Urinary bladder (tissue), 4 donors: ENCODE results near the gene BCLAF1. TPM values are rescaled to one million over a fixed set of nuclear protein-coding genes. Genes with fewer than 3 reads are reported as not detected.
"Not testable (repeated sequence)": the region's sequence is repeated elsewhere in the genome, so short reads cannot be mapped to it uniquely, and the experiment has no call there.

Experiments used
- DNase-seq: peaks from one replicate; pipeline ENCODE4 v3.0.0-alpha.2; 2015; ENCODE audit errors: extremely low spot score
- H3K27ac ChIP-seq: one replicate; pipeline ENCODE4 v1.5.1; 2013; ENCODE audit warnings: low read depth, mild to moderate bottlenecking, moderate library complexity
- H3K36me3 ChIP-seq: one replicate; pipeline ENCODE4 v1.6.1; 2013; ENCODE audit warnings: mild to moderate bottlenecking, moderate library complexity; ENCODE audit not compliant: insufficient read depth
- H3K4me1 ChIP-seq: one replicate; pipeline ENCODE4 v1.6.1; 2013; ENCODE audit warnings: mild to moderate bottlenecking, moderate library complexity; ENCODE audit not compliant: insufficient read depth
- H3K4me3 ChIP-seq: one replicate; pipeline ENCODE4 v1.5.1; 2013; ENCODE audit warnings: low read depth, low read length
- WGBS: extraction: QIAGEN DNeasy Blood & Tissue Kit; methylation state at CpG from one replicate; pipeline ENCODE4 v1.1.7; 2013; 5-methylcytosine and 5-hydroxymethylcytosine counted together
- polyA plus RNA-seq: library from polyadenylated mRNA; stranded (reverse); fragments of 200-250 nt; gene quantifications from one replicate; pipeline ENCODE4 v1.2.3, GENCODE V29; 2013
- total RNA-seq: library from RNA; depleted of rRNA; stranded (reverse); fragments of >200 nt; gene quantifications from one replicate; pipeline ENCODE4 v1.2.3, GENCODE V29; 2014
- donor health status: healthy with polysubstance abuse.
- donor health status: healthy.

Gene BCLAF1
- total and polyA plus RNA-seq, 2 donors: 39.2 to 253 TPM

DNA sequence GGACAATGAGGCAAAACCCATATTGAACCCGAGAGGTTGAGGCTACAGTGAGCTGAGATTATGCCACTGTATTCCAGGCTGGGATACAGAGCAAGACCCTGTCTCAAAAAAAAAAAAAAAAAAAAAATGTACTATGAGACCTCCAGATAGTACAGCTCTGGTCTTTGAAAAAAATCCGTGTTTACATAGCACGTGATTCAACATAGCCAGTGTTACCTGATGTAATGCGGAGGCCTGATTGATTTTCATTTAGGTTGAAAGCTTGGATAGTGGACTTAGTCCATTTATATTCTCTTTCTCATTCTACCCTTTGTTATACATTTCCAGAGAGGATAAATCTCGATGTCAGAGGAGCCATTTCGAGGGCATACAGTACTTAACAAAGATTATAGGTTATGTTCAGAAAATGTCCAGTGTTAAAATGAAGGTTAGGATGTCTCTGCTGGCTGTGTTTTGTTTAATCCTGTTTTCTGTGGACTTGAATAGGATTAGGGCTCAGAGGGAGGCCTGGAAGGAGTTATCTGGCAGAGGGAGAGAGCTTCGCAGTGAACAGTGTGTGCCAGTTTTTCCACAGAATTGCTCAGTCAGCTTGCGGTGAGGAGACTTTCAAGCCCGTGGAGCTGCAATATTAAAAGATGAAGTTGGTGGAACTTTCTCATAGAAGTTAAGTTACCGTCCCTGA is 33.9 kb upstream of the BCLAF1 start:
- Histone ChIP-seq H3K36me3 (peaks cover 1% of the 10 kb centered on the region), H3K4me3 (no peak overlapping the region), H3K4me1 (no peaks in the 10 kb centered on the region), H3K27ac (no peak overlapping the region)
- DNase-seq: no peak
- 55% methylated on average over 10 of the region's 10 CpGs for WGBS

DNA sequence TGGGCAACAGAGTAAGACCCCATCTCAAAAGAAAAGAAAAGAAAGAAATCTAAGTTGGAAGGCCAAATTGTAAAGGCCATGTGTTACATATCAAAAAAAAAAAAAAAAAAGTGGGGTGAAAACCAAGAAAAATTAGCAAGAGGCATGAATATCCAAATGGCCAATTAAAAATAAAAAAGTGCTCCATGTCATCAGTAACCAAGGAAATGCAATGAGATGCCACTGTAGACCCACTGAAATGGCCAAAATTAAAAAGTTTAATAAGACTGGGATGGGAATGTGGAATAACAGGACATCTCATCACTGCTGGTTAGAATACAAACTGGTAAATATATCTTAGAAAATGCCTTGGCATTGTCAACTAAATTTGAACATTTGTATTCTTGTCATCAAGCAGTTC is 30.1 kb upstream of the BCLAF1 start:
- Histone ChIP-seq H3K36me3 (peaks cover 1% of the 10 kb centered on the region), H3K4me3 (no peak overlapping the region), H3K27ac (no peak overlapping the region), H3K4me1 (no peaks in the 10 kb centered on the region)
- no peak for DNase-seq

DNA sequence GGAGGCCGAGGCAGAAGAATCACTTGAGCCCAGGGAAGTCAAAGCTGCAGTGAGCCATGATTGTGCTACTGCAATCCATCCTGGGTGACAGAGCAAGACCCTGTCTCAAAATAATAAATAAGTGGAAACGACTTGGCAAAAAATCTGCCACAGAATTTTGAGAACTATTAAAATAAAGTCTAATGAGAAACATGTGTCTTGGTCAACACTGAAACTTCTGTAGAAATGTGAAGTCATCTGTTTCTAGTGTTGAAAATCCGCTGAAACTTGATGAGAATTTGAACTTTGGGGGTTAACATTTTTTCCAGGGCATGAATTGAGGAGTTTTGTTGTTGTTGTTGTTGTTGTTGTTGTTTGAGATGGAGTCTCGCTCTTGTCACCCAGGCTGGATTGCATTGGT is 29.0 kb upstream of the BCLAF1 start:
- Histone ChIP-seq H3K4me3 (no peak overlapping the region), H3K4me1 (no peaks in the 10 kb centered on the region), H3K27ac (no peak overlapping the region), H3K36me3 (no peaks in the 10 kb centered on the region)
- no peak for DNase-seq
- WGBS: 69% methylated on average over 4 of the region's 4 CpGs

DNA sequence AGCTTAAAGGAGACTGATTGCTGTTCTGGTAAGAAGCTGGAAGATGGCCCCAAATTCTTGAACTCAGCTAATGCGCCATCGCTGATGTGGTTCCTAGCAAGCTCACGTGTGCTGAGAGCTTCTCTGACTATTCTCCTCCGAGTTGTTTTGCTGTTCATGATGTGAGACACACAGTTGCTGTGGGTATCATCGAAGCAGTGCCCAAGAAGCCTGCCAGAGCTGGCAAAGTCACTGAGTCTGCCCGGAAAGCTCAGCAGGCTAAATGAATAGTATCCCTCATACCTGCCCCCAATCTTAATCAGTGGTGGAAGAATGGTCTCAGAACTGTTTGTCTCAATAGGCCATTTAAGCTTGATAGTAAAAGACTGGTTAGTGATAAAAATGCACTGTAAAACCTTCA is 28.3 kb upstream of the BCLAF1 start:
- H3K4me1 ChIP-seq: no peaks in the 10 kb centered on the region
- no peak for DNase-seq
- no peak overlapping the region for H3K4me3 ChIP-seq
- 71% methylated on average over 6 of the region's 6 CpGs for WGBS
- no peaks in the 10 kb centered on the region for H3K36me3 ChIP-seq
- no peak overlapping the region for H3K27ac ChIP-seq

DNA sequence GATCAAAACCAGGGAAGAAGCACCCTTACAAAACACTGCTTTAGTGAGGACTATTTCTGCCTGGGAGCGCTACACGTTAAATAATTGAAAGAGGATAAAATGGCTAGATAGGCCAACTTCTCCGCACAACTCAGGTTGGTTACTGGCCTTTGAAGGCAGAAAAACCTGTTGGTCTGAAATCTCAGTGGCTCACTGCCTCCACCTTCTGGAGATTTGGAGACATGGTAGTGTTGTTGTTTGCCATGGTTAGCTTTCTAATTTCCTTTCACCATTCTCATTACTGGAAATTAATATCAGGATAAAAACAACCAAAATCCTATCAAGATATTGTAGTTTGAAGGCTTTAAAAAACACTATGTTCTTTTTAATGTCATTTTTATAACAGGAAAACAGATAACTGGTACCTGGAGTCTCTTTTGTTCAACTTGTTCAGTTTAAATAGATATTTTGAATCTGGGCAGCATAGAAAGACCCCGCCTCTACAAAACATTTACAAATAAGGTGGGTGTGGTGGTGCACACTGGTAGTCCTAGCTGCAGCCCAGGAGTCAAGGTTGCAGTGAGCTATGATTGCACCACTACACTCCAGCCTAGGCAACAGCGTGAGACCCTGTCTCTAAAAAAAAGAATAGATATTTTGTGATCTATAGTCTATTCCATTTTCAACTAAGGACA is 27.5 kb upstream of the BCLAF1 start:
- 45% methylated on average over 5 of the region's 5 CpGs for WGBS
- Histone ChIP-seq H3K27ac (no peak overlapping the region), H3K4me1 (no peaks in the 10 kb centered on the region), H3K4me3 (no peak overlapping the region), H3K36me3 (no peaks in the 10 kb centered on the region)
- DNase-seq: peak; percentile 67

DNA sequence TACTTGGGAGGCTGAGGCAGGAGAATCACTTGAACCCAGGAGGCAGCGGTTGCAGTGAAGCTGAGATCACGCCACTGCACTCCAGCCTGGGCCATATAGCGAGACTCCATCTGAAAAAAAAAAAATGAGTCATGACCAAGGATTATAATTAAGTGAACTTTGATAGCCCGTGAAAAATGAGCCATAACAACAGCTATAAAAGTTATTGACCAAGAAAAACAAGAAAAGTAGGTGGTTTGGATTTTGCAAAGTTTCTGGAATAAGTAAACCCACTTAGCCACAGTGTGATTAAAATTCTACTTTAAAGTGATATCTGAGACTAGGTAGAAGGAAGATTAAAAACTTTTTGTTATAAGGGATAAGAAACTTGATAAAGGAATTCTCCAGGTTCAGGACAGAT is 25.9 kb upstream of the BCLAF1 start:
- H3K27ac ChIP-seq: no peak overlapping the region
- no peak overlapping the region for H3K4me3 ChIP-seq
- 92% methylated on average over 4 of the region's 4 CpGs for WGBS
- DNase-seq: no peak
- no peaks in the 10 kb centered on the region for H3K4me1 ChIP-seq
- no peaks in the 10 kb centered on the region for H3K36me3 ChIP-seq

DNA sequence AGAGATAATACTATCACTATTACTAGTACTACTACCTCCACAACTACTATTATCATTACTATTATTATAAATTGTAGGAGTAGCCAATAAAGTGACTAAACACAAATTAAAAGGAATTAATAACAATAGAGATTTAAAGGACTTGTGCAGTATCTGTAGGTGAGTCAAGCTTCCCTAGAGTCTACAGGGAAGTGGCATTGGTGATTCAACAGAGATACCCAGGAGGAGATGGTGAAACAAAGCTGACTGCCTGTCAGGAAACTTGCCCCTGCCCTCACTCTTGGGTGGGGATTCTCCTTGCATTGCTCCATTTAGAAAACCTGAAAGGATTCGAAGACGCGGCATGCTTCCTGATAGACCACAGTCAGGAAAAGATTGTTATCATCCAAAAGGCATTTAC is 23.3 kb upstream of the BCLAF1 start:
- no peaks in the 10 kb centered on the region for H3K36me3 ChIP-seq
- H3K27ac ChIP-seq: no peak overlapping the region
- DNase-seq: no peak
- no peak overlapping the region for H3K4me3 ChIP-seq
- WGBS: 87% methylated on average over 3 of the region's 3 CpGs
- H3K4me1 ChIP-seq: no peaks in the 10 kb centered on the region

DNA sequence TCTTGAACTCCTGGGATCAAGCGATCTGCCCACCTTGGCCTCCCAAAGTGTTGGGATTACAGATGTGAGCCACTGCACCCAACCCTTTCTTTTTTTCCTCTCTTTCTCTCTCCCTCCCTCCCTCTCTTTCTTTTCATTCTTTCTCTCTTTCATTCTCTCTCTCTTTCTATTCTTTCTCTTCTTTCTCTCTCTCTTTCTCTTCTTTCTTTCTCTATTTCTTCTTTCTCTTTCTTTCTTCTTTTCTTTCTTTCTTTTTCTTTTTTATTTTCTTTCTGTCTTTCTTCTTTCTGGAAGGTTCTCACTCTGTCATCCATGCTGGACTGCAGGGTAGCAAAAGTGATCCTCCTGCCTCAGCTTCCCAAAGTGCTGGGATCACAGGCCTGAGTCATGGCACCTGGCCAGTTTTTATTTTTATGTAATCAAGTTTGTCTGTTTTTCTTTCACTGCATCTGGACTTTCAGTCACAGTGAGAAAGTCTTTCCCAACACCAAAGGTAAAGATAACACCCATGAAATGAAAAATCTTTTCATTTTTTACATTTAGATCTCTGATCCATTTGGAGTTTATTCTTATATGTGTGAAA is 20.2 kb upstream of the BCLAF1 start:
- Histone ChIP-seq H3K27ac (no peak overlapping the region), H3K36me3 (no peaks in the 10 kb centered on the region), H3K4me1 (no peaks in the 10 kb centered on the region), H3K4me3 (no peak overlapping the region)
- WGBS: 98% methylated on average over 1 of the region's 1 CpG
- DNase-seq: no peak

DNA sequence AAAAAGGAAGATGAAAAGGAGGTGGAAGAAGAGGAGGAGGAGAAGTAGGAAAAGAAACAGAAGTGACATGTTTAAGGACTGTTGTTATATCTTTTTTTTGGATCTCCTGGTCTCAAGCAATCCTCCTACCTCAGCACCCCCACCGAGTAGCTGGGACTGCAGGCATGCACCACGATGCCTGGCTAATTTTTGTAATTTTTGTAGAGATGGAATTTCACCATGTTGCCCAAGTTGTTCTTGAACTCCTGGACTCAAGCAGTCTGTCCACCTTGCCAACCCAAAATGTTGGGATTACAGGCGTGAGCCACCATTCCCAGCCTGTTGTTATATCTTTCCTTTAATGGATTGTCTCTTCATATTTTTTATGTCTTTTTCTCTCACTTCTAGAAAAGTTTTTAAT is 19.5 kb upstream of the BCLAF1 start:
- Histone ChIP-seq H3K27ac (no peak overlapping the region), H3K4me1 (no peaks in the 10 kb centered on the region), H3K36me3 (no peaks in the 10 kb centered on the region), H3K4me3 (no peak overlapping the region)
- WGBS: 83% methylated on average over 3 of the region's 3 CpGs
- no peak for DNase-seq

DNA sequence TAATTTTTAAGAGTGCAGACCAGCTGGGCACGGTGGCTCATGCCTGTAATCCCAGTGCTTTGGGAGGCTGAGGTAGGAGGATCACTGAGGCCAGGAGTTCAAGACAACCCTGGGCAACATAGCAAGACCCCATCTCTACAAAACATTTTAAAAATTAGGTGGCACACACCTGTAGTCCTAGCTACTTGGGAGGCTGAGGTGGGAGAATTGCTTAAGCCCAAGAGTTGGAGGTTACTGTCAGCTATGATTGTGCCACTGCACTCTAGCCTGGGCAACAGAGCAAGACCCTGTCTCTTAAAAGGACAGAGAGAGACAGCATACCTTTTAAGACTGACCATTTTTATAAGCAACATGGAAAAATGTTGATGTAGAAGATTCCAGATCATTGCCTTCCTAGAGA is 18.8 kb upstream of the BCLAF1 start:
- not testable (repeated sequence) for H3K4me1 ChIP-seq, H3K4me3 ChIP-seq, H3K36me3 ChIP-seq, DNase-seq, H3K27ac ChIP-seq
- 83% methylated on average over 1 of the region's 1 CpG for WGBS

DNA sequence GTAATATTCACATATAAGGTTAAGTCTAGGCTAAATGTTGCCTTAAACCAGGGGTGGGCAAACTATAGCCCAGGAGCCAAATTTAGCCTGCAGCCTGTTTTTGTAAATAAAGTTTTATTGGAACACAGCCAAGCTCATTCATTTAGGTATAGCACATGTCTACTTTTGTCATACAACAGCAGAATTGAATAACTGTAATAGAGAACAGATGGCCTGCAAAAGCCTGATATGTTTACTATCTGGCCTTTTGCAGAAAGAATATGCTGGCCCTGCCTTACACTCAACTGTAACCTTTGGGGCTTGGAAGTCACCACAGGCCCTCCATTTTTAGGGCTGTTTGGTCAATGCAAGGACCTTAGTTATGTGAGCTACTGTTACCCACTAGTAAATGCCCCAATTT is 17.7 kb upstream of the BCLAF1 start:
- Histone ChIP-seq H3K27ac (no peak overlapping the region), H3K4me1 (no peaks in the 10 kb centered on the region), H3K36me3 (no peaks in the 10 kb centered on the region), H3K4me3 (no peak overlapping the region)
- no peak for DNase-seq

DNA sequence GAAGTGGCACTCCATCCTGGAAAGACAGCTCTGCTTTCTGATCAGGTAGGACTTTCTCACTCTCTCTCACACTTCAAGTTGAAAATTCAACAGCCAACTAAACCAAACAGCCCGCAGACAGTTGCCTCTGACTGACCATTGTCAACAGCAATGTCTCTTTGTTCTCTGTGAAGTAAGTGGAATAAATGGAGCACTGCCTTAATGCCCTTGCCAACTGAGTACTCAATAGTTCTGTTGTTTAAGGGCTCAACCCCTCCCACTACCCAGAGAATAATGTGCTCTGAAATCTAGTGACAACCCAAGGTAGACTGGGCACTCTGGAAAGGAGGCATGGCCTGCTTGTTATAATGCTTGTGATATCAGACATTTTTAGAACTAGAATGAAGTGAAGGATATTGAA is 16.8 kb upstream of the BCLAF1 start:
- H3K4me1 ChIP-seq: no peaks in the 10 kb centered on the region
- no peak overlapping the region for H3K4me3 ChIP-seq
- 84% methylated on average over 1 of the region's 1 CpG for WGBS
- no peak overlapping the region for H3K27ac ChIP-seq
- no peaks in the 10 kb centered on the region for H3K36me3 ChIP-seq
- DNase-seq: no peak

DNA sequence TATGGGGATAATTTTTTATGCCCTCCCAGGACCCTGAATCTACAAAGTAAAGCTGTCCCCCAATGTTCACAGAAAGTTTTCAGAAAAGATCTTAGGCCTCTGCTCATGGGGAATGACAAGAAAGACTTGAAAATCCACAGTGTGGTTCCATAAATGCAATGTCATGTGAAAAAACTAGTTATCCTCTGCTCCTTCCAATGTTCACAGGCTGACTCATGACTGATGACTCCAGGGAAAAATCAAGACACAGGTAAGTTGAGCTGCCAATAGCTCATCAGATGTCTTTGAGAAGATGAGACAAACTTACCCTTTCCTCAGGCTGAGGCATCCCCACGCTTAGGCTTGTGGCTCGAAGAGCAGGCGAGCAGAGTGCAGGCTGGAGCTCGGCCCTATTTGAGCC is 14.8 kb upstream of the BCLAF1 start:
- 95% methylated on average over 4 of the region's 4 CpGs for WGBS
- no peak for DNase-seq
- H3K27ac ChIP-seq: no peak overlapping the region
- no peaks in the 10 kb centered on the region for H3K36me3 ChIP-seq
- H3K4me3 ChIP-seq: no peak overlapping the region
- H3K4me1 ChIP-seq: no peaks in the 10 kb centered on the region

DNA sequence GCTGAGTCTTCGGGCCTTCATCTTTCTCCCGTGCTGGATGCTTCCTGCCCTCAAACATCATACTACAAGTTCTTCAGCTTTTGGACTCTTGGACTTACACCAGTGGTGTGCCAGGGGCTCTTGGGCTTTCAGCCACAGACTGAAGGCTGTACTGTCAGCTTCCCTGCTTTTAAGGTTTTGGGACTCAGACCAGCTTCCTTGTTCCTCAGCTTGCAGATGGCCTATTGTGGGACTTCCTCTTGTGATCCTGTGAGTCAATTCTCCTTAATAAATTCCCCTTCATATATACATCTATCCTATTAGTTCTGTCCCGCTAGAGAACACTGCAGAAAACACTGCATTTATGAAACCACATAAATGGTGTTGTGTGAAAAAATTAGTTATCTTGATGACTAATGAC is 13.9 kb upstream of the BCLAF1 start:
- H3K4me3 ChIP-seq: no peak overlapping the region
- WGBS: 95% methylated on average over 3 of the region's 3 CpGs
- no peaks in the 10 kb centered on the region for H3K36me3 ChIP-seq
- H3K4me1 ChIP-seq: no peaks in the 10 kb centered on the region
- no peak overlapping the region for H3K27ac ChIP-seq
- DNase-seq: no peak
